ENCODE data around the gene RBM33.

RBM33 gene

DNA sequence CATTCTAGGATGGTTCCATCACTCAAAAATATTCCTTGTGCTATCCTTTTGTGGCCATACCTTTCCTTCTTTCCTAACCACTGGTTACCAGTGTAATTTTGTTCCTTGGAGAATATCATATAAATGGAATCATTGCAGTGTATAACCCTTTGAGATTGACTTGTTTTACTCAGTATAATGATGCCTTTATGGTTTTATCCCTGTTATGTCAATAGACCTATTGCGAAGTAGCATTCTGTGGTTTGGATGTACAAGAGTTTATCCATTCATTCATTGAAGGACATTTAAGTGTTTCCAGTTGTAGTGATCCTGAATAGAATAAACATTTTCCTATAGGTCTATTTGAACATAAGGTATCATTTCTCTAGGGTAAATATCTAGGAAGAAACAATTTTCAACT, 54.2 kb downstream of the RBM33 start:
- DNase-seq: no peak

DNA sequence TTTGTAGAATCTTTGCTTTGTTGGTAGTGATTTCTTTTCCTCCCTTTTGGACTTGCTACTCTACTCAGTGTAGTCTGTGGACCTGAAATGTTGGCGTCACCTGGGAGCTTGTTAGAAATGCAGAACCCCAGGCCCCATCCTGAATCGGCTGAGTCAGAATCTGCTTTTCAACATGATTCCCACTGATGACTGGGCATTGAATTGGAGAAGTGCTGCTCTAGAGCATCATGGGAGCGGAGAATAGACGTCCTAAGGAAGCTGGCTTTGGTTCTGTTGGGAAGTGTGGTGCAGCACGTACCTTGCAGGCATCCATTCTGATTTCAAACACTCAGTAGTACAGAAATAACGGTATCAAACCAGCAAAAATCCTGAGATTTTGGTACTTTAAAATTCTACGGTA, 54.7 kb downstream of the RBM33 start:
- DNase-seq: no peak

DNA sequence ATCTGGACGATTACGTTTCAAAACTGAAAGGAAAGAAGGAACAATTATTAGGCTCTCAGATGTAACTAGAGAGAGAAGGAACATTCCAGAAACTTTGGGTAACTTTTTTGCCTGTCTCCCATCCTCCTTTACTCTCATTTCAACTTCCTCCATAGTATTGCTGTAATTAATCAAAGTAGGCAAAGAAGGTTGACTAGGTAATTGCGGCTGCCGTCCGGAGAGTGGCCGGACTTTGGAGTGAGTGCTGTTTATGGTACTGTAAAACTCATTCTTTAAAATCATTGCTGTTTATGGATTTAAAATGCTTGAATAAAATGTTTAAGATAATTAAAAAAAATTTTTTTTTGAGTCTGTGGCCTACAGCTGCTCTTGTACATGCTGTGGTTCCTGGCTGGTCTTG, 56.4 kb downstream of the RBM33 start:
- no peak for DNase-seq

DNA sequence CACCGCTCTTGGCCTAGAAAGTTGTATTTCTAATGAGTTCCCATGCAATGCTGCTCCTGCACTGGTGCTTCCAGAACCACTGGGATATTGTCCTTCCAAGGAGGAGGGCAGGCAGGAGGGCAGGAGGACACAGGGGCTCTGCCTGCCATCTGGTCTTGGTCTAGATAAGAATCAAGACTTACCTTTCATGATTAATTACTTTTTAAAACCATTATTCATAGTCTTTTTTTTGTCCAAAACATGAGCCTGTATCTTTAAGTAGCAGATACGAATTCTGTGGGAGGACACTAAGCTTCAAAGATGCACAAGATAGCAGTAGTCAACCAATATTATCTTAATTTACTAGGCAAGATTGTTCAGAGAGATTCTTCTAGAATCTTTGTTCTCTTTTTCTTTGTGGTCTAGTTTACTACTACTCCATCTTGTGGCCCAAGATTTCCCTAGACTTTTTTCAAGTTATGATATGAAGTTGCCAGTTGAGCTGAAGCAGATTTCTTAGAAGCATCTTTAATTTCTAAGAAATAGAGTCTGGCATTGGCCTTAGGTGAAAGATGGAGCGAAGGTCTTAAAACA, 57.6 kb downstream of the RBM33 start:
- DNase-seq: no peak

DNA sequence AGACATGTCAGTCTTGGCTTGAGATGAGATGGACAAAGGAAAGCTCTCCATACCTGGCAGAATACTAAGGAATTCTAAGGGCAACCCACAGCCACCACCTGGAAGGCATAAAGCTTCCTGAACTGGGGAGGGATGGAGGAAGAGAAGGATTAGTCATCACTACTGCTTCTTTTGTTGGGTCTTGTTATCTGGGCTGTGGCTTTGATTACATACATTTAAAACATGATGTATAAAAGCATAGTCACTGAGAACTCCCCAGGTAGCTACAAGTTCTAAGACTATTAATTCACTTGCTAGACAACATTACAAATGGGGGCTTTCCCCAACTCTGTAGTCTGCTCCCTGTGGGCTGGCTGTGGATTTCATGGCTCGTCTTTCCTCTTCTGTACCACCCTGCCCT, 58.2 kb downstream of the RBM33 start:
- DNase-seq: no peak

DNA sequence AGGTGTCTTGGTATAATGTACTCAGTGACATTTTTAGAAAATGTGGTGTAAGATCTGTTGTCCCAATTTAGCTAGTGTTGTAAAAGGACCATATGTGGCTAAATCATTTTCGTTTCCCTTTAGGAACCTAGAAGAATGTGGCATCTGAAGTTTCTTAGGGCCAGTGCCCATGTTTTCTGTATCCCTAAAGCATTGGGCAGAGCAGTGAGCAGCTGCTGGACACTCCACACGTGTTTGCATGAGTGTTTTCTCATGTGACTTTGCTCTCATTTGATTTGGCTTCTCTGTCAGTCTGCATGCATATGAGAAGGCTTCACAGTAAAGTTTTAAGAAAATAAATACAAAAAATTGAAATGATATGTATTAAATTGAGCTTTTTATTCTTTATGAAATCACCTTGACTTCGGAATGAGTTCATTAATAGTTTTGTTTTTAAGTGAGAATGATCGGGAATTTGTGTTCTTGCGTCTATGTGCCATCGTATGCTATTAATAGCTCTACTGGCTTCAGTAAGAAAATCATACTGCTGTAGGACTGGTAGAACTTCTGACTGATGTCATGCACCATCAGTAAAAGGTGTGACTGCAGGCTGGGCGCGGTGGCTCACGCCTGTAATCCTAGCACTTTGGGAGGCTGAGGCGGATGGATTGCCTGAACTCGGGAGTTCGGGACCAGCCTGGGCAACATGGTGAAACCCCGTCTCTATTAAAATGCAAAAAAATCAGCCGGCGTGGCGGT, 61.3 kb downstream of the RBM33 start:
- no peak for DNase-seq

DNA sequence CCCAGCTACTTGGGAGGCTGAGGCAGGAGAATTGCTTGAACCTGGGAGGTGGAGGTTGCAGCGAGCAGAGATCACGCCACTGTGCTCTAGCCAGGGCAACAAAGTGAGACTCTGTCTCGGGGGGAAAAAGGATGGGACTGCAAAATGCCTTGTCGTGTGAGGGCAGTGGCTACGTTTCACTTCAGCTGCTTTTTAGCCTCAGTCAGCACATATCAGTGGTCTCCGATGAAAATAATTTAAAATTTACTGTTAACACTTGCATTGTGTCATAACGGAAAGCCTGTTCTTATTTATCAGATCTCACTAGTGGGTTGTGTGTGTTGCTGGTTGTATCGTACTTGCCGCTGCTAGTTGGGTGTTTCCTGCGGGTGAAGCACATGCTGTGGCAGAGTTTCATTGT, 61.9 kb downstream of the RBM33 start:
- DNase-seq: no peak

DNA sequence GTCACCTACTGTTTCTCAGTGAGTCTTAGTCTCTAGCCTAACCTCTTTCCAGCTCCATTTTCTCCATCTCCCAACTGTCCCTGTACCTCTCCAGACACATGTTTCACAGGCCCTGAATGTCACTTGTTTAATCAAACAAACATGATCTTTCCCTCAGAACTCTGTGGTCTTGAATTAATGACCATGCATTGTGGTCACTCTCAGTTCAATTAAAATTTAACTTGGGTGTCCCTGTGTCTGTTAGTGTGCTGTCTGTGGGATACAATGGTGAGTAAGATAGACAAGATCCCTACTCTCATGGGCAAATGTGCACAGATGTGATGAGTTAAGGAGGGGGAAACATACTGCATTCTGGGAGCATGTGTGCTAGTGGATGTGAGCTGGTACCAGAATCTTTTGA, 65.0 kb downstream of the RBM33 start:
- DNase-seq: no peak

DNA sequence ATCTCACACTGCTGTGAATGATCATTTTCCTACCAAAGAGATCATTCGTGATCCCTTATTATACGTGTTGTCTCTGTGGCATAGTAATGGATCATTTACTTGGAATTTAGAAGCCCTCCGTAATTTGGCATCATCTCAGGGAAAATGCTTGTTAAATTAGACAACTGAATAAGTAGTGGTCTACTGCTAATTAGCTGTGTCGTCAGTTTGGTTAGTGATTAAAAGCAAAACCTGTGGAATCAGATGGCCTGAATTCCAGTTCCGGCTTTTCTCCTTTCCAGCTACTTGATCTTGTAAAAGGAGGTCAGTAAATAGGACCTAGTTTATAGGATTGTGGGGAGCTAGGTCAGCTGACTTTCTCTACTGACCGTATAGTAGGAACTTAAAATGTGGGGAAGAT, 65.6 kb downstream of the RBM33 start:
- no peak for DNase-seq

DNA sequence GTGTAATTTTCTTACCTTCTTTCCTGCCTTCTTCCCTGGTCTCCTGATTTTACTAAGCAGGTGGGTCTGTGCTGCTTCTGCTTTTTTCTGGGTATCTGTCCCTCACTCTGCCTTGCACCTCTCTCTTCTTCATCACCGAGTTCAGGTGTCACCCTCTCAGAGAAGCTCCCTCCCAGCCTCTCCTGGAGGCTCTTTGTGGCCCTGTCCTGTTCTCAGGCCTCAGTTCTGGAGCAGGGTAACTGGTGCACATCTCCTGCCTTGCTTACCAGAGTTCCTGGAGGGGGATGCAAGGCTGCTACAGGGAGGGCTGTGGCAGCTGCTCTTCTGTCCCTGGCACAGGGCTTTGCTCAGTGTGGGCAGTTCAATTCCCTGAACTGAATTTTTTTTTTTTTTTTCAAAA, 66.1 kb downstream of the RBM33 start:
- no peak for DNase-seq

DNA sequence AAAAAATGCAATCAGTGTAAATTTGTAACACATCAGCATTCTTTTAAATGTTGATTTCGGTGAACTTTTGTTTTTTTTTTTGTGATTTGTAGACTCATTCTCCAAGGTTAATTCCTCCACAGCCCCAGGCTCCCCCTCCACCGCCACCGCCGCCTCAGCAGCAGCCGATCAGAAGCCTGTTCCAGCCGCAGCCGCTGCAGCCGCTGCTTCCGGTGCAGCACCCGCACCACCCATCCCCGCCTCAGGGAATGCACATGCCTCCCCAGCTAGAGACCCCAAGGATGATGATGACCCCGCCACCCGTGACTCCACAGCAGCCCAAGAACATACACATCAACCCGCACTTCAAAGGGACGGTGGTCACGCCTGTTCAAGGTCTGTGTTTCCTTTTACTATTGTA, 66.6 kb downstream of the RBM33 start:
- no peak for DNase-seq

DNA sequence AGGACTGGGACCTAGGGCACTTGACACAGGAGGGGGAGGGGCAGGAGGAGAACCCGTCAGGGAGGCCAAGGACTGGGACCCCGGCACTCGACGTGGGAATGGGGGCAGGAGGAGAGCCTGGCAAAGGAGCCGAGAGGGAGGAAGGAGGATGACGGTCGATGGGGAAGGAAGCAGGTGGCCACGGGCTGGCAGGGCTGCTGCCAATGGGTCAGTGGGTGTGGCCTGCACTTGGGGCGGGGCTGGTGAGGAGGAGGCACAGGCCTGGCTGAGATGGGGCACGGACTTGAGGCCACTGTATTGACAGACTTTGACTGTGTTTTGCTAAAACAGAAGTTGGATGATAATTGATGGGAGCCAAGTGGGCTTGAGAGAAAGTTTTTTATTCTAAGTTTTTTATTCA, 68.9 kb downstream of the RBM33 start:
- peak in 1 of 2 donors; percentile 9 for DNase-seq

DNA sequence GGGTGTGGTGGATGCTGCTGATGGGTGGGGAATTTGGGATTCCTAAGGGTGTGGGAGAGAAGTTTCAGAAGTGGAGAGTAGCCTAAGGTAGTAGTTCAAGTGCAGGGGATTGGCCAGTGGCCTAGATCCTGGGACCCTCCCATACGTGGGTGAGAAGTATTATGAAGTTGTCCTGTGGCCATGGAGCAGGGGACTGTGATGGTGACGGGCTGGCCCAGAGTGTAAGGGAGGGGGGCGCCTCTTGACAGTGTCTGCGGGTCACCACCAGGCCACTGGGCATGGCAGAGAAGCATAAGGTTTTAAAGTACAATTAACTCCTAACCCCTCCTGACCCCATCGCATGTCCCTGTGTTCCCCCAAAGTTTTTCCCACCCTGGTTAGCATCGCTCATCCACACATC, 70.2 kb downstream of the RBM33 start:
- no peak for DNase-seq

DNA sequence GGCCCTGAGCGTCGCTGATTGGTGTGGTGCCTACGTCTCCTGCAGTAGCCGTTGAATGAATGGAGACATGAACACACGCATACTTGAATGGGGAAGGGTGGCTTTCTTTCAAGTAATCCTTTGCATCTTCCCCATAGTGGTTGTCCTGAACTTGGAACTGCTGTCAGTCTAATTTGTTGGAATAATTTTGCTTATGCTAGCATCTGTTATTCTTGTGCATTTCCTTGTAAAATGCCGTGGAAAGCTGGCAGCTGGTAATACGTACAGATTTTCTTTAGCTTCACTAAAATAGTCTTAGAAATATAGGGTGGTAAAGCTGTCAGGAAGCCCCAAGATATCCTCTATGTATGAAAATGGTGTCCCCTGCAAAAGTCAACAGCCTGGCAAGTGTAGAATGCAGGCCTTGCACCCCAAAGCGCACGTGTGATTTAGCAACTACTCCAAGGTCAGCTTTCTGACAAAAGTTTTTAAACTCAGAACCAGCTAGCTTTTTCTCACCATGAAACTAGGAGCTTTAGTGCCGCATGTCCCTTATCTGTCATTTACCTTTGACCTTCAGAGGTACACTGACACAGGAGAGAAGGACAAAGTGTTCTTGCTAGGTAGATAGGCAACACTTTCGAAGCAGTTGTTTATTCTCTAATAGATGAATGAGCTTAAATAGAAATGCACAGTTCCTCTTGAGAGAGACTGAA, 70.8 kb downstream of the RBM33 start:
- DNase-seq: no peak

DNA sequence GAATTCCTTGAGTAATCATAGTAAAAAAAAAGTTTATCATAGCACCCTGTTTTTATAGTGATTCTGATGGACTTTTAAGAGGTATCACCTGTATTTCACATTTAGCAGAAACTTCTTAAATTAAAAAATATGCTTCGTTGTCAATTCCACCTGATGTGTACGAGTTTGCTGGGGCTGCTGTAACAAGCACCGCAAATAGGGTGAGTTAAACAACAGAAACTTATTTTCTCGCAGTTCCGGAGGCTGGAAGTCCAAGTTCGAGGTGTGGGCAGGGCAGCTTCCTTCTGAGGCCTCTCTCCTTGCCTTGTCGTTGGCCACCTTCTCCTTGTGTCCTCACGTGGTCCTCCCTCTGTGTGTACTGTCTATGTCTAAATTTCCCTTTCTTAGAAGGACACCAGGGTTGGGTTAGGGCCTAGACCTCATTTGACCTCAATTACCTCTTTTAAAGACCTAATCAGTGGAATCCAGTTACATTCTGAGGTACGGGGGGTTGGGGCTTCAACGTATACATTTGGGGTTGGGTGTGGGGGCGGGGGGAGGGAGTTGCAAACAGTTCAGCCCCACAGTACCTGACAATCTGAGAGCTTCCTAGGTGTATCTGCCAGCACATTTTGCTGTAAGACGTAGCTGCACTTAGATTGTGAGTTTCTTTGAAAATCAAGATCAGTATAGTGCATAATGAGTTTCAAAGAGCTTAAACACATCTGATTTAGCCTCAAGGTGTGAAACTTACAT, 72.7 kb downstream of the RBM33 start:
- DNase-seq: no peak

DNA sequence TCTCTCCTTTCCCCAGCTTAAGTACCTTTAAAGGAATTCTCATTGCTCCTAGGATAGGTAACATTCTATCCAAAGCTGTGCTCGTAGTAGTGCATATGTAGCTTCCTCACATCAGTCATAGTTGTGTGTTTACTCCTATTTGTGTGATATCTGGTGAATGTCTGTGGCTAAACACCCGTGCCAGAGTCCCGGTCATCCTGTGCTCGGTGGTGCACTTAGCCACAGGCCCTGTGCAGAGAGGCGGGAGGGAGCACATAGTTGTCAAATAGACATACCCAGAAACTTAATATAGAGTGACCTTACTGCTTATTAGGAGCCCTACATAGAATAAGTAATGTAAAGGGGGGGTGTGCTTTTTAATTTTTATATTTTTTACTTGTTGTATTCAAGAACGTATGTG, 76.6 kb downstream of the RBM33 start:
- no peak for DNase-seq

DNA sequence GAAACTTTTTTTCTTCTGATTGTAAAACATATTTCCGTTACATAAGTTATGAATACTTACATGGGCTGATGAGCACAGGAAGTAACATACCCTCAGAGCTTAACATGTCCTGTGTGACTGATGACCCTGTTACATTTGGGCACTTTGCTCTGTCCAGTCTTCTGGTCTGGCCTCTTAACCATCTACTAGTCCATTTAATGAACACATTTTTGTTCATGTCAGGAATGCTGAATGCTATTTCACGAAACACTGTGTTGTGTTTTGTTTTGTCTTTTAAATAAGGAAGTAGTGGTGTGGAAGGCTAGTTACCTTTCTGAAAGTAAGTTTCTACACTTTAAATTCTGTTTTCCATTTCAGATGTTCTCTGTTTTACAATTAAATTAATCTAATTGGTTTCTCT, 77.7 kb downstream of the RBM33 start:
- DNase-seq: no peak

DNA sequence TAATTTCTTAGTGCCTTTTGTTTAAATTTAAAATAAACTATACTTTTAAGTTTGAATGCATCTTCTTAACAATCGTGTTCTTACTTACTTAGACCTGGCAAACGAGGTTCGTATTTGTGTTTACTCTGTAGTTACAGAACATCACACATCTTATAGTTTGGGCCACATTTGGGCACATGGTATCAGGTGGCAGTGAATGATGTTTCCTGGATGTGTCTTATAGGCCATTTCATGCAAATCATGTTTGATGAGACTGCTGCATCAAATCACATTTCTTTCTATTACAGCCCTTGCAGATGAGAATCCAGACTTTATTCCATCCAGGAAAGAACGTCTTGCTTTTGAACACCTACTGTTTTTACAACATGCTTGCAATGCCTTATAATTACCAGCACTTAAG, 78.5 kb downstream of the RBM33 start:
- DNase-seq: no peak

DNA sequence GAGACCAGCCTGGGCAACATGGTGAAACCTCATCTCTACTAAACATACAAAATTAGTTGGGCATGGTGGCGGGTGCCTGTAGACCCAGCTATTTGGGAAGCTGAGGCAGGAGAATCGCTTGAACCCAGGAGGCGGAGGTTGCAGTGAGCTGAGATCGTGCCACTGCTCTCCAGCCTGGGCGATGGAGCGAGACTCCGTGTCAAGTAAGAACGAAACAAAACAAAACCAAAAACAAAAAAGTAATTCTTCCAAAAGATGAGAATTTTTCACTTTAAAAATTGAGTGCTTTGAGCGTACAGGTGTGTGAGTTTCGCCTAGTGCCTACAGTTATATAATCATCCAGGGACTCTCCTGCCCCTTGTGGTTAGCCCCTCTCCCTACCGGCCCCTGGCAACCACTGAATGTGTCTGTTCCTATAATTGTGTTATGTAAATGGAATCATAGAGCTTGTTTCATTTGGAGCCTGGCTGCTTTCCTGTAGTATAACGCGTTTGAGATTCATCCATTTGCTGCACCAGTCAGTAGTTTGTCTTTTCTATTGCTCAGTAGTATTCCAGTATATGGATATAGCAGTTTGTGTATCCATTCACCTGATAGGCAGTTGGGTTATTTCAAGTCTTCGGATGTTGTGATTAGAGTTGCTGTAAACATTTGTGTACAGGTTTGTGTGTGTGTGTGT, 80.0 kb downstream of the RBM33 start:
- no peak for DNase-seq

DNA sequence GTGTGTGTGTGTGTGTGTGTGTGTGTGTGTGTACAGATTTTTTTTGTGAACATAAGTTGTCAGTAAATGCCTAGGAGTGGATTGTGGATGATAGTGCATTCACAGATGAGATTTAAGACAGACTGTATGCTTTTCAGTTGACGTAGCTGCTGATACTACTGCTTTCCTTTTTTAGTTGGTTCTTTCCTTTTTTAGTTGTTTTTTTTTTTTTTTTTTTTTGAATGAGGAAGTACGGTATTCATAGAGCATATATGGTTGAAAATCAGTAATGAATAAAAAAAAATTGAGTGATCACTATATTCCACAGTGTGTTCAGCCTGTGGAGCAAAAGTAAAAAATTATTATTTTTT, 80.5 kb downstream of the RBM33 start:
- DNase-seq: peak in 1 of 2 donors; percentile 10

DNA sequence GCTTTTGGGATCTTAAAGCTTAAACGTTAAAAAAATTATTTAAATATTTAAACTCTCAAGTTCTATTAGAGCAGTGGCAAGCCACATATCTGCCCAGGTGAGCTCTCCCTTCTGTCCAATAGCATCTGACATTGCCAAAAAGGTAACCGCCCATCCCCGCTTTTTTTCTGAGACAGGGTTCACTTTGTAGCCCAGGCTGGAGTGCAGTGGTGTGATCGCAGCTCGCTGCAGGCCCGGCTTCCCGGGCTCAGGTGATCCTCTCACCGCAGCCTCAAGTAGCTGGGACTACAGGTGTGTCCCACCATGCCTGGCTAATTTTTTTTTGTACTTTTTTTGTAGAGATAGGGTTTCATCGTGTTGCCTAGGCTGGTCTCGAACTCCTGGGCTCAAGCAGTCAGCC, 83.2 kb downstream of the RBM33 start:
- DNase-seq: no peak

DNA sequence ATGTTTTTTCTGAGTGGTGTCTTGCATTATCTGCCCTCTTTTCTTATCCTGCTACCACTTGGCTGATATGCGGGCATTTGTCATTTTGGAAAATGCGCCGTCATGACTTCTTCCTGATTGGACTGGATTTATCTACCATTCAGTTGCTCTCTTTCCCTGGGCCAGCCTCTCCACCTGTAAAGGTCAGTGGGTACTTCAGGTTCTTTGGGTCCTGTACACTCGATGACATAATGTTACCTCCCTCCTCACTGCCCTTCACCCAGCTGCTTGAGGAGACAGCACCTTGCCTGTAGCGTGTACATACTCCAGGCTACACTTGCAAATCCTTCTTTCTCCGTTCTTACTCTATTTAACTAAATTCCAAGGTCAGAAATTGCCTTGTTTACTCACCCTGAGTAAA, 83.7 kb downstream of the RBM33 start:
- no peak for DNase-seq

DNA sequence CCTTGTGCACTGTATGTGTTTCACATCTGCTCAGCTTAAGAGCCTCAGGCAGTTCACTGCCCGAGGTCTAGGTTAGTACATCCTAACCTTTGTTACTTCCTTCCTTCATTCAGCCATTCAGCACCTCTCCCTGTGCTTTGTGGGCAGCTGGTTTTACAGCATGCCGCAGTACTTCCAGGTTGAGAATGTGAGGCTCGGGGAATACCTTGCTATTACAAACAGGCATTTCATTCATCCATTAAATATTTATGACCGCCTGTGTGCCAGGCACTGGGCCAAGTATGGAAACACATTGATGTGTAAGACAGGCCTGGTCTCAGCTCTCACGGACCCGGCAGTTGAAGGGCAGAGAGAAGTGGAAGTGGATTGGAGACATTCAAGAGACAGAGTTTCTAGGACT, 85.4 kb downstream of the RBM33 start:
- no peak for DNase-seq
